IPS DF 19.7 (cell line): Measurements from ENCODE around the gene MRPL40.
"Not testable (repeated sequence)": the region's sequence is repeated elsewhere in the genome, so short reads cannot be mapped to it uniquely, and the experiment has no call there.

Experiments
- DNase-seq: peaks from one replicate; pipeline ENCODE4 v3.0.0-alpha.2; 2013; ENCODE audit warnings: low read depth, low spot score

The MRPL40 gene

GRCh38 chr22:19440411-19441195 is 8.3 kb downstream of the MRPL40 start:
- DNase-seq, result no peak

- no peak for DNase-seq
These were observed 9.8 kb downstream of the MRPL40 start for GRCh38 chr22:19442166-19442565.

- no peak for DNase-seq
These were observed 11.3 kb downstream of the MRPL40 start for GRCh38 chr22:19443544-19444211.

GRCh38 chr22:19445279-19445982 is 13.1 kb downstream of the MRPL40 start:
- DNase-seq, result not testable (repeated sequence)

- no peak for DNase-seq
These were observed 14.4 kb downstream of the MRPL40 start for GRCh38 chr22:19446603-19447329.

- peak; percentile 92 for DNase-seq
These were observed 15.2 kb downstream of the MRPL40 start, which contains the start of gene C22orf39 for GRCh38 chr22:19447330-19448075. TSS of gene C22orf39 (minus strand) at chr22:19447711. CDS start at chr22:19447688, 23 bp downstream.

GRCh38 chr22:19448076-19448607 is 15.8 kb downstream of the MRPL40 start:
- no peak for DNase-seq

GRCh38 chr22:19448739-19449421 is 16.5 kb downstream of the MRPL40 start:
- no peak for DNase-seq

GRCh38 chr22:19449422-19449767 is 17.1 kb downstream of the MRPL40 start:
- no peak for DNase-seq

- no peak for DNase-seq
These were observed 18.2 kb downstream of the MRPL40 start for GRCh38 chr22:19450363-19451175.

GRCh38 chr22:19451570-19451969 is 19.2 kb downstream of the MRPL40 start:
- DNase-seq, result no peak

- DNase-seq, result no peak
These were observed 21.4 kb downstream of the MRPL40 start for GRCh38 chr22:19453718-19454117.

- DNase-seq, result no peak
These were observed 21.8 kb downstream of the MRPL40 start for GRCh38 chr22:19454156-19454555.

GRCh38 chr22:19455033-19455432 is 22.7 kb downstream of the MRPL40 start:
- DNase-seq, result no peak

GRCh38 chr22:19455585-19456370 is 23.4 kb downstream of the MRPL40 start:
- DNase-seq, result no peak

- no peak for DNase-seq
These were observed 24.2 kb downstream of the MRPL40 start for GRCh38 chr22:19456541-19456940.

GRCh38 chr22:19457828-19458428 is 25.6 kb downstream of the MRPL40 start:
- DNase-seq, result no peak

- DNase-seq, result no peak
These were observed 27.7 kb downstream of the MRPL40 start for GRCh38 chr22:19460036-19460435.
